Cardiac muscle cell (in vitro differentiated cells and primary cell): ENCODE results near the gene LRP3. TPM values are rescaled to one million over a fixed set of nuclear protein-coding genes. Genes with fewer than 3 reads are reported as not detected.

Experiments
- DNase-seq, 2 donors: peaks; one replicate each; pipeline versions ENCODE4 v3.0.0 to v3.0.0-alpha.2; 2010 to 2017; ENCODE audit warnings: low read depth in 1 of 2, low spot score in 1 of 2
- H3K27ac ChIP-seq: fragments of 200-600 bp; sonication (generic); 2 replicates; pipeline ENCODE4 v1.5.1; 2016
- H3K27me3 ChIP-seq: fragments of 200-600 bp; sonication (generic); 2 replicates; pipeline ENCODE4 v1.6.0; 2016; ENCODE audit warnings: control low read depth
- H3K36me3 ChIP-seq: fragments of 200-600 bp; sonication (generic); 2 replicates; pipeline ENCODE4 v1.5.1; 2016; ENCODE audit warnings: control low read depth
- H3K4me1 ChIP-seq: fragments of 200-600 bp; sonication (generic); 2 replicates; pipeline ENCODE4 v1.8.1; 2017; ENCODE audit warnings: low read depth, mild to moderate bottlenecking, mixed run types
- H3K4me3 ChIP-seq: fragments of 200-600 bp; sonication (generic); 2 replicates; pipeline ENCODE4 v1.5.1; 2016; ENCODE audit warnings: mild to moderate bottlenecking
- H3K9me3 ChIP-seq: fragments of 200-600 bp; sonication (generic); 2 replicates; pipeline ENCODE4 v1.5.1; 2017; ENCODE audit warnings: low read depth, mild to moderate bottlenecking, control low read depth
- polyA plus RNA-seq: library from polyadenylated mRNA; unstranded; fragments of >200 nt; fragmentation: Nextera tagmentation; extraction: Ambion mirVana; gene quantifications from 2 replicates; pipeline ENCODE4 v1.2.1, GENCODE V29; 2016
- total RNA-seq: library from RNA; depleted of rRNA; stranded (reverse); fragments of >200 nt; gene quantifications from 2 replicates; pipeline ENCODE4 v1.2.3, GENCODE V29; 2016
- TF ChIP-seq, protein P1 (sequence below): IDR thresholded peaks from 2 replicates; pipeline ENCODE4 v1.5.1; 2012; ENCODE audit warnings: low read depth, mild to moderate bottlenecking, low read length

LRP3 gene
- total and polyA plus RNA-seq, 2 experiments from 2014 or later: 38.4 to 39.4 TPM

- H3K4me1 ChIP-seq: no peaks in the 10 kb centered on the region
- no peak for DNase-seq
Measured at GRCh38 chr19:33201886-33202545, 7.9 kb downstream of the LRP3 start.

DNA sequence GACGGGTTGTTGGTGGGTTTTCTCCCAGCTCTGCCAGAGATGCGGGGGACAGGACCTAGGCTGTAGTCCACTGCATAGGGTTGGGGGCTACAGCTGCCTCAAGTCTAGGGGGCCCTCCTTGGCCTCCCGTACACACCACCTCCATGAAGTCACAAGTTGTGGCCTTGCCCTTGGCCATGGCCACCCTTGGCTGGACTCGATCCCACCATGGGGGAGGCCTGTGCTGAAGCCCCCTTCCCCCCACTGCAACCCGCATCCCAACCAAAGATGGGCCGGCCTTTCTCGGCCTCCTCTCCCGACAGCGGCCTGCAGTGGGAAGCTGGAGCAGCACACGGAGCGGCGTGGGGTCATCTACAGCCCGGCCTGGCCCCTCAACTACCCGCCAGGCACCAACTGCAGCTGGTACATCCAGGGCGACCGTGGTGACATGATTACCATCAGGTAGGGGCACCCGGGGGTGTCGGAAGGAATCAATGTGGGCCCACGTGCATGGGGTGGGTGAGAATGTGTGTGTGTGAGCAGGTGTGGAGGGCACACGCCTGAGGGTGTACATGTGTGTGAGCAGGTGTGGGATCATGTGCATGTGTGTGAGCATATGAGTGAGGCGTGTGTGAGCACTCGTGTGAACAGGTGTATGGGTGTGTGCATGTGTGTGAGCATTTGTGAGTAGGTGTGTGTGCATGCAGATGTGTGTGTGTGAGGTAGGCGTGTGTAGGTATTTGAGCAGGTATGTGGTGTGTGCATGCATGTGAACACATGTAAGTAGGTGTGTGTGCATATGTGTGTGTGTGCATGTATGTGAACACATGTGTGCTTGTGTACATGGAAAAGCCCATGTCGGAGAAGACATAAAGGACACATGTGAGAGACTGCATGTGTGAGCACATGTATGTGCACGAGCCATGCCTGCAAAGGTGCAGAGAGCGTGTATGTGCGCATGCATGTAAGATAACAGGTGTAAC, 8.7 kb downstream of the LRP3 start:
- no peaks in the 10 kb centered on the region for H3K4me1 ChIP-seq
- TF ChIP-seq, protein P1, sequence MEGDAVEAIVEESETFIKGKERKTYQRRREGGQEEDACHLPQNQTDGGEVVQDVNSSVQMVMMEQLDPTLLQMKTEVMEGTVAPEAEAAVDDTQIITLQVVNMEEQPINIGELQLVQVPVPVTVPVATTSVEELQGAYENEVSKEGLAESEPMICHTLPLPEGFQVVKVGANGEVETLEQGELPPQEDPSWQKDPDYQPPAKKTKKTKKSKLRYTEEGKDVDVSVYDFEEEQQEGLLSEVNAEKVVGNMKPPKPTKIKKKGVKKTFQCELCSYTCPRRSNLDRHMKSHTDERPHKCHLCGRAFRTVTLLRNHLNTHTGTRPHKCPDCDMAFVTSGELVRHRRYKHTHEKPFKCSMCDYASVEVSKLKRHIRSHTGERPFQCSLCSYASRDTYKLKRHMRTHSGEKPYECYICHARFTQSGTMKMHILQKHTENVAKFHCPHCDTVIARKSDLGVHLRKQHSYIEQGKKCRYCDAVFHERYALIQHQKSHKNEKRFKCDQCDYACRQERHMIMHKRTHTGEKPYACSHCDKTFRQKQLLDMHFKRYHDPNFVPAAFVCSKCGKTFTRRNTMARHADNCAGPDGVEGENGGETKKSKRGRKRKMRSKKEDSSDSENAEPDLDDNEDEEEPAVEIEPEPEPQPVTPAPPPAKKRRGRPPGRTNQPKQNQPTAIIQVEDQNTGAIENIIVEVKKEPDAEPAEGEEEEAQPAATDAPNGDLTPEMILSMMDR: no peak
- no peak overlapping the region for H3K27ac ChIP-seq
- no peak for DNase-seq
- H3K9me3 ChIP-seq: no peaks in the 10 kb centered on the region
- H3K4me3 ChIP-seq: no peak overlapping the region
- H3K36me3 ChIP-seq: no peaks in the 10 kb centered on the region
- H3K27me3 ChIP-seq: no peaks in the 10 kb centered on the region

More at GRCh38 chr19:33201886-33202545, 7.9 kb downstream of the LRP3 start:
- no peaks in the 10 kb centered on the region for H3K9me3 ChIP-seq
- H3K27ac ChIP-seq: no peak overlapping the region
- TF ChIP-seq, protein P1: no peak
- no peaks in the 10 kb centered on the region for H3K36me3 ChIP-seq
- no peak overlapping the region for H3K4me3 ChIP-seq
- no peaks in the 10 kb centered on the region for H3K27me3 ChIP-seq

- Histone ChIP-seq H3K27me3 (no peaks in the 10 kb centered on the region), H3K36me3 (no peaks in the 10 kb centered on the region), H3K9me3 (no peaks in the 10 kb centered on the region), H3K4me3 (no peak overlapping the region), H3K27ac (no peak overlapping the region), H3K4me1 (no peaks in the 10 kb centered on the region)
- TF ChIP-seq, protein P1: no peak
- DNase-seq: no peak
Measured at GRCh38 chr19:33203529-33203928, 9.4 kb downstream of the LRP3 start.

- Histone ChIP-seq H3K27me3 (no peaks in the 10 kb centered on the region), H3K4me3 (no peak overlapping the region), H3K4me1 (no peaks in the 10 kb centered on the region), H3K36me3 (no peaks in the 10 kb centered on the region), H3K9me3 (no peaks in the 10 kb centered on the region), H3K27ac (no peak overlapping the region)
- DNase-seq: no peak
- TF ChIP-seq, protein P1: no peak
Measured at GRCh38 chr19:33204136-33204973, 10.2 kb downstream of the LRP3 start.

GRCh38 chr19:33205110-33205509, 11.0 kb downstream of the LRP3 start:
- Histone ChIP-seq H3K4me3 (no peak overlapping the region), H3K36me3 (no peaks in the 10 kb centered on the region), H3K9me3 (no peaks in the 10 kb centered on the region), H3K27me3 (no peaks in the 10 kb centered on the region), H3K27ac (no peak overlapping the region), H3K4me1 (no peaks in the 10 kb centered on the region)
- TF ChIP-seq, protein P1: no peak
- no peak for DNase-seq
